ENCODE data around the gene MTUS2.

Gene MTUS2

DNA sequence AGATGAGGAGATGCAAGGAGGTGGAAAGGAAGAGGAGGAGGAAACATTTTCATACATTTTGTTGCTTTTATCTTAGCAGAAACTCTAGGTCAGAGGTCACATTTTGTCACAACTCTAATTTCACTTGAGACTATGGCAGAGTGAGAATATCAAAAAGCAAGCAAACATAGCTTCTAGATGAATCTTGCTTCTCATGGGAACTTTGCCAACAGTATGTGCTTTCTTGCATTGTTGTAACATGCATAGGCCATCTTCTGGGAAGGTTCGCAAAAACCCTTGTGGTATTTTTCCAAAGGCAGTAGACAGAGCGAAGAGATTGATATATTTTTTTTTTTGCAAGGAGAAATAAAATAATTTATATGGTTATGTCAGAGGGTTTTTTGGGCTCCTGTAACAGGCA is 291.3 kb downstream of the MTUS2 start:
- no peak for FAIRE-seq

DNA sequence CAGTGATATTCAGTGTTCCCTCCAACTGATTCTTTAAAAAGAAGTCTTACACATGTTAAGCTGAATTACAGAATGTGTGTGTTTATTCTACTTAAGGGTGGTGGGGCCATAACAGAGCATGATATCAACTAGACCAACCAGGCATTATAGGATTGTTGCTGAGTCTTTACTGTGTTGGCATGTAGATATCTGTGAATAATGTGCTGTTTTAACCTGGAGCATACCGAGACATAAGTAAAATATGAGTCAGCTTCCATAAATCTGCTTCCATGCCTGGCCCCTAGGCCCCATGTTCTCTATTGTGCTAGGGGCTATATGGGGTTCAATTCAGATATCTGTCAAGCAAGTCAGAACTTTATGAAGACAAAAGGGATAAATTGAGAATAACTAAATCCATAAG is 295.7 kb downstream of the MTUS2 start:
- no peak for FAIRE-seq

DNA sequence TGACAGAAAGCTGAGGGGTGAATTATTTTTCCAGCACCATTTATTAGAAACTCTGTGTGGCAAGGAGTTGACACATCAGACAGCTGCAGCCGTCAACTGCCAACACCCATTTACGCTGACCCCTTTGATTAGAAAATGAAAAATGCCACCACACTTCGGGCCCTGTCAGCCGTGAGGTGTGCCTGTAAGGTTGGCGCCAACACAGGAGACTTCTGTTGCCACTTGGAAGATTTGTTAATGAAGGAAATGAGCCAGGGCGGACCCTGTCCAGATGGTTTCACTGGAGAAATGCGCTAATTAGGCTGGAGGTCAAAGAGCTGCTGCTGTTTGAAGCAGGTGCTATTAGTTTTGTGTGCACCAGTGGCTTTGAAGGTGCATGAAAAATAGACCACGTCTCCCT is 297.5 kb downstream of the MTUS2 start:
- no peak for FAIRE-seq

DNA sequence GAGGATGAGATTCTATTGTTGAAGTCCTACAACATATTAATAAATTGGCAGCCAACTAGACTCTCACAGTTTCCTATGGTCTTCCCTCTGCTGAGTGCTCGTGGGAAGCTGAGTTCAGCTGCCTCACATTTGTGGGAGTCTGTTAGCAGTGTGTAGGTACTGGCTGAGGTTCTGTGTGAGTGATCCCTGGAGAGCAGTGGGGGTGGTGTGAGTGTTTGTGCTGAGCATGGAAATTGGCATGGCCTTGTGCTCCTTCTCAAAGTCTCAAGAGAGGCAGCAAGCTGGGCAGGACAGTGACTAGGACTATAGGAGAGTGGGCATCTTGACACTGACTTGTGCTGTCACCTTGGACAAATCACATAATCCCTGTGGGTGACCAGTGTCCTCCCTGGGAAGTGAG is 298.3 kb downstream of the MTUS2 start:
- FAIRE-seq = no peak

DNA sequence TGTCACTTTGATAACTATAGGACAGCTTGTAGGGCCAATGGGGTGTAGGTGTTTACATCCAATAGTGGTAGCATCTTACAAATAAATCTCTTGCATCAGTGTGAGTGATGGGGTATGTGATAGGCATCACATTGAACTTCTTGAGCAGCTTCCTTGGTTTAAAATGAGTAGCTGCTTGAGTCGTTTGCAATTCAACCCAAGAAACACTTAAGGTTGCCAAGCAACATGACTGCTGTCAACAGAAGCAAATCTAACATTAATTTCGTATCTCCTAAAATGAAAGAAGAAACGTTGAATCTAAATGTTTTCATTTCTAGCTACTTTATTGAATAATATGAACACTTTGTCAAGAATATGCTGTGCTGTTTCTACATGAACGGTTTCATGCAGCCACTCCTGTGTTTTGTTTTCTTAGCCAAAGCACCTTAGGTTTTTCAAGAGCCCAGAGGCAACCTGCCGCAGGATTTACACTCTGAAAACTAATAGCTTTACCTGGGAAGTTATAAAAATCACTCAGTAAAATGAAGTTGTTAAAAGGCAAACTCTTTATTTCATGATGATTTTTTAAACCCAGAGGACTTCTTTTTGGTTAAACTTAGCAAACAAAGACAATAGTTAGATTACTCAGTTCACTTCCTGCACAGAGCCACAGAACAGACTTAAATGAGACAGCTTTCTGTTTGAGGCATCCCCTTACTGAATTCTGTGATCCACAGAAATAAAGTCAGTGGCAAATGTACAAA is 305.2 kb downstream of the MTUS2 start:
- no peak for FAIRE-seq

DNA sequence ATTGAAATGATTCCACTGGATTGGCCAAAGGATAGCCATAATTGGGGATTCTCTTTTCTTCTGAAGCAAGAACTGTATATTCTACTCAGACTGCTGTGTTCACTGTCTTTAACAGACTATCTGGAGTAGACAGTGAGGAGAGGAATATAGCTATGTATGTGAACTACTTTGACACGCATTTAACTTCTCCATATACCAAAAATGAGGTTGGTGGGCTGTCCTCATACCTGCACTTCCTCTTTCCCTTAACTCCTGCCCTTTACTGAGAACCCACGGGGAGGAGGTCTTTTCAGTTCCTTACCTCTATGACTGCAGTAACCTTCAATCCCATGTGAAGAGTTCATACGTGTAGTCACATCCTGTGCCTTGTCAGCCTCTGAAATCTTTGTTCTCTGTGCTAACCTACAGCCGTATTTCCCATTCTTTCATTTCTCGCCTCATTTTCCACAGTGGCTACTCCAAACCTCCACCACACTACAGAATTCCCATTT is 305.8 kb downstream of the MTUS2 start:
- no peak for FAIRE-seq

DNA sequence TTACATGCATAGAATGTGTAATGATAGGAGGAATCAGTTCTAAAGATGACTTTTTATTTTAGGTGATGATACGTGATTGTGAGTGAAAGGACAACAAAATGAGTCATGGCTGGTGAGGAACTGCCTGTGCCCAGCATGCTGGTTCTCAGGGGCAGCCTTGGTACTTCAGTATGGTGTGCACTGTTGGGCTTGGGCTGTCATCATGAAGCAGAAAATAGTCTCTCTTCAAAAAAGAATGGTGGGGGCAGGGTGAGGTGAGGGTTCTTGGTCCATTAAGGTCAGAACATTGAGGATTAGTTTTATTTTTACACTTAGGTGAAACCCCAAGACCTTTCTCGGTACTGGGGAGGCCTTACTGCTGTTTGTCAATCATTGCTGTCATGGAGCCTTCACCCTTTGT is 309.5 kb downstream of the MTUS2 start:
- FAIRE-seq = no peak

DNA sequence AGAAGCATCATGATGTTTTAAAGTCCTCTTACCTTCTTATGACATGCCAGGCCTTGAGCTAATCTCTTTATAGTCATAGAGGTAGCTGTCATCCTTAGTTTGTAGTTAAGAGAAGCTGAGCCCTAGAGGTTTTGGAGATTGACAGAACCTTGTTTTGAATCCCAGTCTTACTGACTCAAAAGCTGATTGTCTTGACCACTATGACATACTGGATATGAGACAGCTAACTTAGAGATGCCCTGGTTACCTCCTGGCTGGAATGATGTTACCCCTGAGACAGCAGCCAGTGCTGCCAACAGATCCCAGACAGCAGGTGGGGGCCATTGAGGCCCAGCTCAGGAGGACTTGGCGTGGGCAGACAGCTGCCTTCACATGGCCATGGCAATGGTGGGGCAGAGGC is 311.0 kb downstream of the MTUS2 start:
- no peak for FAIRE-seq

DNA sequence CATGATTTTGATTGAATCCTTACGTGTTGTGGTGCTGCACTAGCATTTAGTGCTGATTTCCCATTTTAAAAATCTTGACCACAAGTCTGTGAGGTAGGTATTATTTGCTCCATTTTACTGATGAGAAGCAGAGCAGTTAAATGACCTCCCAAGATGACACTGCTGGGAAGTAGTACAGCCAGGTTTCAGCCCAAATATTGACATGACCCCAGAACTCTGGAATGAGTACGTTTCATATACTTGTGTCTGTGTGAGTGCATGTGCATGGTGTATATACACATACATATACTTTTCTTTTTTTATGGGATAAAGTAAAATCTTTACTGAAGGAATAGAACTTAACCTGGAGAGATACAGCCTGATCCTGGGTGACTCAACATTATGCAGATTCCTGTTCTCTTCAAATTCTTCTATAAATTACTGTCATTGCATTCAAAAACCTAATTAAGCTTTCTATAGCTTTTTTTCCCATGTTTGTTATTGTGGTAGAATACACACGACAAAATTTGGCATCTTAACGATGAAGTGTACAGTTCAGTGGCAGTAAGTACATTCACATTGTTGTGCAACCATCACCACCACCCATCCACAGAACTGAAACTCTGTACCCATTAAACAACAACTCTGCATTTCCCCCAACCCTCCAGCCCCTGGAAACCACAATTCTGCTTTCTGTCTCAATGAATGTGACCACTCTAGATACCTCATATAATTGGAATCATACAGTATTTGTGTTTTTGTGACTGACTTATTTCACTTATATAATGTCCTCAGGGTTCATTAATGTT is 311.9 kb downstream of the MTUS2 start:
- FAIRE-seq = no peak

DNA sequence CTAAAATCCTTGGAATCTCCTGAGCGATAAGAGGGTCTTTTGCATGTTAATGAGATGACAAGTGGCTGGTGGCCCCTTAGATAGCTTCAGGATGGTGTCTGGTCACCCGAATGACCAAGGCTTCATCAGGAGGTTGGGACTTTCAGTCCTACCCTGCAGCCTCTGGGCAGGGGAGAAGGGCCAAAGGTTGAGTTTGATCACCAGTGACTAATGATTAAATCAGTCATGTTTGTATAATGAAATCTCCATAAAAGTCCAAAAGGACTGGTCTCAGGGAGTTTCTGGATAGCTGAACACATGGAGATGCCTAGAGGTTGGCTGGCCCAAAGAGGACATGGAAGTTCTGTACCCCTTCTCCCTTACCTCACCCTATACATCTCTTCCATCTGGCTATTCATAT is 316.2 kb downstream of the MTUS2 start:
- FAIRE-seq = no peak

DNA sequence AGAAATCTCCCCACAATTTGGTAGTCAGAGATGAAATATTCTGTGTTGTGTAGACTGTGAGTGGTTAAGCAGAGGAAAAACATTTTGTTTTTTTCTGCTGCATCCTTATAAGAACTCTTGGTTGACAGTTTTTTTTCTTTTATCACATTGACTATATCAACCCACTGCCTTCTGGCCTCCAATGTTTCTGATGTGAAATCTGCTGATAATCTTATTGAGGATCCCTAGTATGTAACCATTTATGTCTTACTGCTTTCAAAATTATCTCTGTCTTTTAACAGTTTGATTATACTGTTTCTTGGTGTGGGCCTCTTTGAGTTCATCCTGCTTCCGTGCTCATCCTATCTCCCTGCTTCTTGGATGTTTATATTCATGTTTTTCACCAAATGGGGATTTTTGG is 316.9 kb downstream of the MTUS2 start:
- FAIRE-seq = no peak

DNA sequence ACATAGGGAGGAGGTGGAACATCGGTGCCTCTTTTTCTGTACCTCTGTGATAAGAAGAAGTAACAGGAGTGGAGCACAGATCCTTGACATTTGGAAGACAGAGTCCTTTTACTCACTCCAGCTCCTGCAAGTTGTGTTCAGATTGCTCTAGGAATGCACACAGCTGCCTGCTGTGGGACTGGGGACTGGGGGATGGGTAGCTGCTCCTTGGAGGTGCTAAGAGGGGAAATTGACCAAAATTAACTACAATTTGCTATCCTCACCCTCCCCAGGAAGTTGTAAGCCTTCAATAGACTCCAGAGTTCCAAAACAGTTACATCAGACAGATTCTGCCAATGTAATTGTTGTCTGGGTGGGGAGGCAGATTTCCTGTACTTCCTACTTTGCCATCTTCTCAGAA is 317.9 kb downstream of the MTUS2 start:
- FAIRE-seq = no peak

DNA sequence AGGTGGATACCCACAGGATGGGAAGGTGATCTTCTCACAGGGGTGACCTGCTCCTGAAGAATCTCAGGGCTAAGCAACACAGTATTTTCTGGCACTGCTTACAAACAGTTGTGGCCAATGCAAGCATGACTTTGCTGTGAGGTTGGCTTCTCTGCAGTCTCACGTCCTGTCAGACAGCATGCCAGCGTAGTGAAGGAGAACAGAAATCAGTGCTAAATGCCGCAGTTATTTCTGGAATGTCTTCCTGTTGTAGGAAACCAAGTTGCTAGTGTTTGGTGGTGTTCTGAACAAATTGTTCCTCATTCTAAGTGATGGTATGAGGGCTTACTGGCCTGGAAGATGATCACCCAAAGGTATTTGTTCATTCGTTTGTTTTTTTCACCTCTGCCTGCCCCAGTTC is 320.1 kb downstream of the MTUS2 start:
- no peak for FAIRE-seq

DNA sequence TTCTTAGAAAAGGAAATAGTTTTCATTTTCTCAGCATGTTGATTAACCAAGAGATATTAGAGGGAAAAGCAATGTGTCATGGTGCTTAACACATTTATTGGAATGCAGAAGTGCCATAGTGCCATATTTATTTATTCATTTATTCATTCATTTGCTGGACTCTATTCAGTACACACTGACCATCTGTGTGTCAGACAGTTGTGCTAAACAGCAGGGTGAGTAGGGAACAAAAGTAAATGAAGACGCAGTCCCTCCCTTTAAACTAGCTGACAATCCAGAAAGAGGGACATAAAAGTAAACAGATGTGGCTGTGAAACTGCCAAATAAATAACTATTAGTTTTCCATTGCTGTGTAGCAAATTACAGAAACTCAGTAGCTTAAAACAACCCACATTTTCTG is 323.7 kb downstream of the MTUS2 start:
- no peak for FAIRE-seq

DNA sequence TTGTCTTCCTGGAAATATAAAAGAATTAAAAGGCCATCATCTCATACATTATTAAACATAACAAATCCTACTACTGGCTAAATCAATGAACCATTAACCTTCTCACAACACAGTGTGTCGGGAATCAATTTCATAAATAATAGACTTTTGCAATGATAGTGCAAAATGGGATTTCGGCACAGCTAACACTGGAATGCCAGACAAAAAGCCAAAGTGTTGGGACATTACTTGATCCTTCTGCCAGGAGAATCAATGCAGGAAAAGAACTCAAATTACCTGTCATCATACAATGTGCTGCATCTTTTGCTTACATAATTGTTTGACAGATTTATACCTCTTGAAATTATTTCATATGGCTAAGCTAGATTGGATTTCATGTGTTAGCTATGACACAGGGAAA is 334.3 kb downstream of the MTUS2 start:
- FAIRE-seq = no peak

DNA sequence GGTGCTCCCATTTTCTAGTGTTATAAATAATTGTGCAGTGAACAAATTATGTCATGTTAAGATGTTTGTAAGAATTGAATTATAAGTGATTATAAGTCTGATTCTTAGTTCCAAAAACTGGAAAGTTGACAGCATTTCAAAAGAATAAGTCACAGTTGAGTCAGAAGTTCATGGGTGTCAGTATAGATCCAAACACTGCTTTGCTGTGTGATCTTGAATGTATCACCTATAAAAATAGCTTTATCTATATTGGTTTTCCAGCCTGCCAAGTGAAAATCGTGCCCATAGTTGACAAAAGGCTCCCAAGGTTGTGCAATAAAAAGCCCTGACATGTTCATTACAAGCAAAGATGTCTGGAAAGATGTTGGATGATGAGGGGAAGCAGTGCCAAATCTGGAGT is 336.0 kb downstream of the MTUS2 start:
- FAIRE-seq = no peak

DNA sequence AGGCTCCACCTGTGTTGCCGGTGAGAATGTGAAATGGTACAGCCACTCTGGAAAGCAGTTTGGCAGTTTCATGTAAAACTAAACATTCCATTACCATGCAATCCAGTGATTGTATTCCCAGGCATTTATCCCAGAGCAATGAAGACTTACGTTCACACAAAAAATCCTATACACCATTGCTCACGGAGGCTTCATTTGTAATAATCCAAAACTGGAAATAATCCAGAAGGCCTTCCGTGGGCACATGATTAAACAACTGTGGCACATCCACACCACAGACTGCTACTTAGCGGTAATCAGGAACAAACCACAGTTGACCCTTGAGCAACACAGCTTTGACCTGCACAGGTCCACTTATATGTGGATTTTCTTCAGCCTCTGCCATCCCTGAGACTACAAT is 339.7 kb downstream of the MTUS2 start:
- FAIRE-seq = no peak

DNA sequence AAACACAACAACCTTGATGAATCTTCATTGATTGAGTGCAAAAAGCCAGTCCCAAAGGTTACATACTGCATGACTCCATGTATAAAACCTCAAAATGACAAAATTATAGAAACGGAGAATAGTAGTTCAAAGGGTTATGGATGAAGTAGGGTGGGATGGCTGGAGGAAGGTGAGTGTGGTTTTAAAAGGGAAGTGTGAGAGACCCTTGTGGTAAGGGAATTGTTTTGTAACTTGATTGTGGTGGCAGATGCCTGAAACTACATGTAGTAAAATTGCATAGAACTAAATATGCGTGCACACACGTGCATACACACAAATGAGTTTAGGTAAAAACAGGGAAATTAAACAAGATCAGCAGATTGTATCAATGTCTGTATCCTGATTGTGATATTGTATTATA is 340.7 kb downstream of the MTUS2 start:
- no peak for FAIRE-seq

DNA sequence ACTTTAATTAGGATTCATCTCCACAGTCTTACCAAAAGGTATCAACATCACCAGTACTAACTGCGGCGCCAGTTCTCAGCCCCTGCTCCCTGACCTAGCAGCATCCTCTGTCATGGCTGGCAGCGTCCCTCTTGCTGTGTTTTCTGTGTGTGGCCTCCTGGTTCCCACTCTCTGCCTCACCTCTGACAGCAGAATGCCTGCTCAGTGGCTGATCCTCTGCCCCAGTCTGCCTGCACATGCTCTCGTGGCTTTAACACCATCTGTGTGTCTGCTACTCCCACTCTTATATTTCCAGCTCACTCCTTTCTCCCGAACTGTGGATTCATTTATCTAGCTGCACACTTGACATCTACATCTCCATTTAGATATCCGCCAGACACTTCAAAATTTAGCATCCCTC is 341.5 kb downstream of the MTUS2 start:
- no peak for FAIRE-seq

DNA sequence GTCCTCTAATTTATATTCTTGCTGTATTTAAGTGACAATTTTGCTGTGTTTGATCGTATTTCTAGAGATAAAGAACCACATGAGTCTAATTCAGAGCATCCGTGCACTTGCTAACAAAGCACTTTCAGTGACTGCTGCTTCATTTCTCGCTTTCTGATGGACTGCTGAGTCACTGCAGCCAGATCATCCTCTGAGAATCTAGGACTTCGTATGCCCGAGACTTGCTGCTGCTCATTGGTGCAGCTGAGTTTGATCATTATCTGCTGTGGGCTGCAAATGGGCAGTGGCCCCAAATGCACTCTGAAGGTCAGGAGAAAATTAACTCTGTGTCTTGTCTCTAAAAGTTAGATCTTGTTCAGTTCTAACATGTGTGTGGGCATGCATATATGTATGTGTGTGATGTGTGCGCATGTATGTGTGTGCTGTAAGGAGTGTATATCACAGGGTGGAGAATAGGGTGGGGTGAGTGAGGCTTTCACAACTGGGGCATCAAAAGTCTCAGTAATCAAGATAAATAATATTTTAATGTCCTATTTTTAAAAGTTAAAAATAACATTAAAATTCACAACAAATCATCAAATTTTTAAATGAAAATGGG is 342.6 kb downstream of the MTUS2 start:
- FAIRE-seq = no peak

DNA sequence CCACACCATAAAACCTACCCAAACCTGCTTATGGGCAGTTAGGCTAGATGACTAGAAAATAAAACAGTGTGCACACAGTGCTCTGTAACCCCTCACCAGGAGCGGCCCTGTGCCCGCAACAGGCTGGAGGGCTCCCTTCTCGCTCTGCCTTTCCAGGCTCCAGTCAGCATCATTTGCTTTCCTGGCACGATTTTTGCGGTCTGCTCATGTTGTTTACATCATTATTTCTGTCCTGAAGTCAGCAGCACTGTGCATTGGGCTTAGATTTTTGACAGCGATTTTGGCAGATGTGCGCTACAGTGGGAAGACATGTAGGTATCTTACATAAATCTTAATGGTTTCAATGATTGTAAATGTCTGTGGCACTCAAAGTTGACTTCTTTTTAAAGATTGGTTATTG is 344.0 kb downstream of the MTUS2 start:
- FAIRE-seq = no peak

DNA sequence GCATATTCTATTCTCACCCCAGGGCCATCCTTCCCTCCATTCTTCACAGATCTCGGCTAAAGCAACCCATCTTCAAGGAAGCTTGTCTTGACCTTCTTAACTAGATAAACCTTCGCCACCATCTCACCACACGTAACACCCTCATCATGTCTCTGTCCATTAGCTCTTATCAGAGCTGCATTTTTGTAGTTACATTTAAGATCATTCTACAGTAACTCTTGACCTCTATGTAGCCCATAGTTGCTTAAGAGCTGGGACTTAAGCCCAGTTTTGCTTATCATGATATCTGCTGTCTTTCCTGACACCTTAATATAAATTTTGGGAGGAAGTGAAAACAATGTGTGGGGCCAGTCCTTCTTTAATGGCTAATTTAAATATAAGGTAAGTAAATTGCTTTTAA is 345.1 kb downstream of the MTUS2 start:
- no peak for FAIRE-seq

DNA sequence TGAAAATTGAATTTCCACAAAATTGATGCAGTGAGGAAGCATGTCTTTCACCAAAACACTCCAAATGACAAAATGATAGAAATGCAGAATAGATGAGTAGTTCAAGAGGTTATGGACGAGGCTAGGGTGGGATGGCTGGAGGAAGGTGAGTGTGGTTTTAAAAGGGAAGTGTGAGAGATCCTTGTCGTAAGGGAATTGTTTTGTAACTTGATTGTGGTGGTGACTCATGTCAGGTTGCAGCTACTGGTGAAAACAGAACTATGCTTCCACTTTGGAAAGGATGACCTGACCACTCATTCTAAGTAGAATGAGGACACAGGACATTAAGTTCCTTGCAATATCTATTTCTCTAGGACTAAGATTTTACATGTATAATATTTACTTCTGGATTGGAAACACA is 345.7 kb downstream of the MTUS2 start:
- no peak for FAIRE-seq

DNA sequence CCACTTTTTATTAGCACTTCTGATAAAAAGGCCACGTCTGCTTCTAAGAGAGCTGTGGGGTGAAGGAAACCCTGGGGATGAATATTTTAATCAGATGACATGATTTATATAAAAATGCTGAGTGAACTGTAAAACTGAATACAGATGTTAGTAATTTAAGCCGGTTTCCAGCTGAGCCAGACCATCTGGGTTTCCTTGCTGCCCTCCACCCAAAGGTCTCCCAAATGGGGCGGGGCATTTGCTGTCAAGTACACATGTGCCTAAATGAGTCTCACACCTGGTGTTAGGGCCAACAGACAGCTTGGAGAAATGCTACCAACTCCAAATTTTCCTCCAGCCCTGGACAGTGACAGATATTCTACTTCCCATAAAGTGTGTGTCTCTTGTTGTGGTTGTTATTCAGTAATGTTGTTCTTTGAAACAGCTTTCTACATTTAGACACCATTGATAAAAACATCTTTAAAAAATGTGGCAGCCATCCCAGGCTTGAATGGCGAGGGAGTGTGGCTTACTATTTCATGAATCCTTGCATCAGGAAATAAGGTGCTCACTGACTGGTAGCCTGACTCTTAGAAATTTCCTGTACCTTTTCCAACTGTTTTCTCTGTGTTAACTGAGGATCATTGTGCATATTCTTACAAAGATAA is 350.4 kb downstream of the MTUS2 start:
- FAIRE-seq = no peak

Measured in colon (tissue), 2 donors.